NK-92 treated with Interleukin-12 subunit alpha and Interleukin-12 subunit beta, amount 100 ng/mL, for 24 hours (cell line): ENCODE measurements around the gene LAMC2.
"Not testable (repeated sequence)": the region's sequence is repeated elsewhere in the genome, so short reads cannot be mapped to it uniquely, and the experiment has no call there.

Experiments used
- DNase-seq: peaks from one replicate; lab custom pipeline; 2025; lab: John Stamatoyannopoulos, UW

The LAMC2 gene

GRCh38 chr1:183185941-183186490, at the start of gene LAMC2:
Gene LAMC2, plus strand, starts transcription at chr1:183186264. Its CDS starts 89 bp downstream, at chr1:183186353.
- DNase-seq, result no peak

- DNase-seq, result no peak
Measured at GRCh38 chr1:183137782-183138181, 48.3 kb upstream of the LAMC2 start.

DNA sequence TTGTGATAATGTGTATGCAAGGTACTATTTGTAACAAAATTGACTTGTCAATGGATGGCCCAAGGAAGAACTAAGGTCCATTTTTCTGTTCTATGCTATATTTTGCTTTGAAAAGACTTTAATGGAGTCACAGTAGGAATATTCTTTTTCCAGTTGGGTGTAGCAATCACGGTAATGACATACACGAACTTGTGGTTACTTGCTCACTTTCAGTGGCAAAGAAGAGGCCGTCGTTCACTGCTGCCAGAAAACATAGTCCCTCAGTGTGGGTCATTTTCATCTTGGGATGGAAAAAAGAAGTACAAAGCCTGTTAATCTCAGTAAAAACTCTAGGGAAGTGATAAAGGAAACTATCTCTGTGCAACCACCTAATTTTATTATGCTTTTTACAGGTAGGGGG, 47.8 kb upstream of the LAMC2 start:
- DNase-seq, result no peak

GRCh38 chr1:183139281-183139942, 46.7 kb upstream of the LAMC2 start:
- no peak for DNase-seq

DNA sequence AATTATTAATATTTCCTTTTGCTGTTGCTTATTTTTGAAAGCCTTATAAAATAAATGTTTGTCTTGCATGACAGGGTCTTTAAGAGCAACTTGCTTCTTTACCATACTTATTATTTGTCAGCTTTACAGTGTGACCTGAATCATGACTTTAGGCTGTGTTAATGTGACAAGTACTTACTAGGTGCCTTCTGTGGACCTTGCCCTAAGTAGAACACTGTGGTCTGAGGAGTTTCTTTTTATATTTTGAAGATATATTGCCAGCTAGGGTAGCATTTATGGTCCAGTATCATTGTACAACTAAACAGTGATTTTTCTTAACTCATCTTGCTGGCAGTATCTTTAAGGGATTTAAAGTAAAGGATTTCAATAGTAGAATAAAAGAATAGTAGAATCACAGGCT, 45.4 kb upstream of the LAMC2 start:
- no peak for DNase-seq

GRCh38 chr1:183142171-183142570, 43.9 kb upstream of the LAMC2 start:
- no peak for DNase-seq

GRCh38 chr1:183143576-183144315, 42.3 kb upstream of the LAMC2 start:
- no peak for DNase-seq

DNA sequence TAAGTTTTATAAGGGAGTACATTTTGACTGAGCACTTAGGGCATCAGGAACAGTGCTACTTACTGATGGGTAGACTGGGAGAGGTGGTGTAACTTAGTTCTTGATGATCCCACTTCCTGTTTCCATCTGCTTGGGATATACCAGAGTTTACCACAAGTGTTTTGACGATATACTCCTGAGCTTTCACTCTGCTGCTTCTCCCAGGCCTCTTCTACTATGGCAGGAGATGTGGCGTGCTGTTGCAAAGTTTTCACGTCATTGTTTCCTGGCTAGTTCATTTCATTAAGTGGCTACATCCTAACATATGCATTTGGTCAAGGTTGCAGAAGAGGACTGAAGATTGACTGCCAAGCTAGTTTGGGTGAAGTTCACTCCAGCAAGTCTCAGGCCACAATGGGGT, 41.3 kb upstream of the LAMC2 start:
- no peak for DNase-seq

DNA sequence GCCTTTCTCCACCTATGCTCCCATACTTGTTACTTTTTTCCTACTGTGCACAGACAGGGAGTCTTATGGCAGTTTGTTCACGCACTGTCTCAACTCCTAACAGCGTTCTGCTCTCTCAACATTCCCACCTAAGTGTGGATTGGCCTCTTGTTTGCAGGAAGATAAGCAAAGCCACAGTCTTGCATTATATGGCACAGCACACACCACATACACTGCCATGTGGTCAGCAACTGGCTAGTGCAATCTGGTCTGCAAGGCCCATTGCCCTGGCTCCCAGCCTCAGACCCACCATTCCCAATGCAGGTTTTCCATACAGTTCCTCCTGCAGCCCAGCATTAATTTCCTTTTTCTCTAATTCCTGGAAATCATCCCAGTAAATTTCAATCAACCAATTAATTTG, 38.3 kb upstream of the LAMC2 start:
- no peak for DNase-seq

DNA sequence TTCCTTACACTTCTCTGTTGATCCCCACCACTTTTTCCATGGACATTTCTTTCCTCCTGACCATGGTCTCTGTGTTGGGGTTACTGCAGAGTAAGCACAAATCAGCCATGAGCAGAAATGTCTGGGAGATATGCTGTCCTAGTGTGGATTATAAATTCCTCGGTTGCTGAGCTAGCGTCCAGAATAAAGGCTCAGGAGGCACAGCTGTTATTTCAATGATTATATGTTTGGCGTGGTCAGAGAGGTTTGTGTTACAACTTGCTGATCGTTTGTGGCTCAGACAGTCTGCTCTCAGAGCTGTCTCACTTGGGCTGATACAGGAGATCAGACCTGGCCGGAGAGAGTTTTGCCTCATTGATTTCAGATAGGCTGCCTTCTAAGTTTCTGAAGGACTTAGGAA, 37.5 kb upstream of the LAMC2 start:
- no peak for DNase-seq

- DNase-seq, result no peak
Measured at GRCh38 chr1:183149273-183149672, 36.8 kb upstream of the LAMC2 start.

DNA sequence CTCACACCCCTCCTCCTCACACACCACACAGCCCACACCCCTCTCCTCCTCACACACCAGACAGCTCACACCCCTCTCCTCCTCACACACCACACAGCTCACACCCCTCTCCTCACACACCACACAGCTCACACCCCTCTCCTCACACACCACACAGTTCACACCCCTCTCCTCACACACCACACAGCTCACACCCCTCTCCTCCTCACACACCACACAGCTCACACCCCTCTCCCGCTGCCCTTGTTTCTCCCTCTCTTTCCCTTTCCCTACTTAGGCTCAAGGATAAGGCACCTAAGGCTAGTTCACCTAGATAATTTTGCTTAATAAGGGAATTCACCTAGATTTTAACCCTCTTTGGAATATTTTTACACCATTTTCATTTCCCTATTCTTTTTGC, 36.0 kb upstream of the LAMC2 start:
- DNase-seq, result not testable (repeated sequence)

- no peak for DNase-seq
Measured at GRCh38 chr1:183150445-183150844, 35.6 kb upstream of the LAMC2 start.

- DNase-seq, result no peak
Measured at GRCh38 chr1:183152180-183152579, 33.9 kb upstream of the LAMC2 start.

- no peak for DNase-seq
Measured at GRCh38 chr1:183155939-183156338, 30.1 kb upstream of the LAMC2 start.

GRCh38 chr1:183159960-183160359, 26.1 kb upstream of the LAMC2 start:
- DNase-seq, result no peak

- DNase-seq, result no peak
Measured at GRCh38 chr1:183161391-183161790, 24.7 kb upstream of the LAMC2 start.

GRCh38 chr1:183163316-183163715, 22.7 kb upstream of the LAMC2 start:
- DNase-seq, result no peak

DNA sequence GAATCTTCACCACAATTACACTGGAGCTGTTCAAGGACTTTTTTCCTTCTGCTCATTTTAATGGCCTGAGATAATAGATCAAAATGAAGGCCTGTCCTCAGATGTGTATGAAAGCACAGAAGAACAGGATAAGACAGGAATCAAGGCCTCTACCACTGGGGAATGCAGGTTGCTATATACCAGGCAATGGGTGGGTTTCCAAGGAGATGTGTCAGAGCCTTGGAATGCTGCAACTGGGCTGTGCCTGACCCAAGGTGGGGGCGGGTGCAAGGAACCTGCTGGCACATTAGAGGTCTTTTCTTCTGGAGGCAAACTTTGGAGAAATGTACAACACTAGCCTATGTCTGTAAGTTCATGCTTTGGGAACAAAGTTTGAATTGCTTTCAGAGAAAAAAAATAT, 21.7 kb upstream of the LAMC2 start:
- DNase-seq, result no peak

GRCh38 chr1:183164963-183165362, 21.1 kb upstream of the LAMC2 start:
- DNase-seq, result no peak

DNA sequence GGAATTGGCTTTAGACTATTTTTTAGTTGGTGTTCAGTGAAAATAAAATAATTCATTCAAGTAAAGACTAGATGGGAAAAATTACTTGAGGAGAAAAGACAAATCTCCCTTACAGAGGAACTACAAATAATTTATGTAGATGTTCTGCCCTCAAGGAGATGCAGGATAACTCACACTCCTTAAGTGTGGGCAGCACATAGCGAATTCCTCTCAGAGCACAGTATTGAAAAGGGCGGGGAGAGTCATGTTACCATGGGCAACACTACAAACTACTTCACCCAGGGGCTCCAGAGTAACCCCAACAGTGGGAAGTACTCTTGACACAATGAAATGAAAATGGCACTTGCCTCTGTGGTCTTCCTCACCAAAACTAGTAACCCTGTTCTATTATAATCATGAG, 20.6 kb upstream of the LAMC2 start:
- no peak for DNase-seq

DNA sequence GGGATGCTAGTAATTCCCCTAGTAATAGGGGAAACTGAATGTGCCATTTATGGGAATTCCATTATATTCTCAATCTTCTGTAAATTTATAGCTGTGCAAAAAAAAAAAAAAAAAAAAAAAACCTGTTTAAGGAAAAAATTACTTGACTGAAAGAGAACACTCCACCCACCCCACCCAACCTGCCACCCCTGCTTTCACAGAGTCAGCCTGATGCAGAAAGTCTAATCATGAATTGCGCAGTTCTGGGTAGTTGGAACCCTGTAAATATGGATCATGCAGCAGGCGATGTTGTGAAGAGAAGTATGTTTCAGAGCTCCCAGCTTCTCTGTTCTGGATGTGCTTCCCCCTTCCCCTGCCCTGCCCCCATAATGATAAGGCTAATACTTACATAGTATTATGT, 19.6 kb upstream of the LAMC2 start:
- DNase-seq, result no peak

- no peak for DNase-seq
Measured at GRCh38 chr1:183167676-183168075, 18.4 kb upstream of the LAMC2 start.

- DNase-seq, result no peak
Measured at GRCh38 chr1:183168308-183168707, 17.8 kb upstream of the LAMC2 start.
